ENCODE measurements around the gene SAG. TPM values are rescaled to one million over a fixed set of nuclear protein-coding genes. Genes with fewer than 3 reads are reported as not detected.
A peak's percentile ranks its signal among the peaks of the same experiment; 100 is the strongest.

Gene SAG
- total and polyA plus RNA-seq, 9 of the 15 experiments (the other 6 are each of a cell fraction or from before 2014, with no cell fraction given) = 0.04 to 0.64 (median 0.31) TPM; not detected in 5

DNA sequence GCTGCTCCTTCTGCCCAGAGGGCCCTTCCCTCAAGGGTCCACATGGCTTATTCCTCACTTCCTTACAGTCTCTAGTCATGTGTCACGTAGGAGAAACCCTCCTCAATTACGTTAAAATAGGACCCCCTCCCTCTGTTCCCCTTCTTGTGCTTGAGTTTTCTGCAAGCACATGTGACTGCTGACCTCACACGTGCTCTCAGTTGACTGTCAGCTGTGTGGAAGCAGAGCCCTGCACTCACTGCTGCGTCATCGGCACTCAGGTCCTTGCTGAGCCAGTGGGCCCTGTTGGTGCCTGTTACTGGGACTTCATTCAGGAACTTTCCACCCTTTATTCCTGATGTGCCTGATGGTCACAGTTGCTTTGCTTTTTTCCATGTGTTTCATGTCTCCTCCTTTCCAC, 45.1 kb upstream of the SAG start:
- ChIA-PET CTCF (ENCODE audit: low intra/inter-chr PET ratio) (no interaction called here), POLR2A (interaction anchor here (0.7 kb wide), 1 partner anchor 8 kb away, joined by 3 read pairs; no protein-coding TSS in a partner anchor)
- Histone ChIP-seq H3K4me3 (no peak overlapping the region), H3K9ac (ENCODE audit: insufficient read depth in 1 of 2, low read depth in 2 of 2, low read length in 2 of 2) (peak overlapping the region in 1 of 2 experiments; percentile 58; a peak in 2 of 4 replicates), H3K27ac (ENCODE audit: extremely low read depth, low read depth, low read length) (no peak overlapping the region), H3K79me2 (ENCODE audit: control insufficient read depth, insufficient read depth, low read length) (peaks cover 4% of the 10 kb centered on the region; the same call in 2 of the 3 replicates), H4K20me1 (replicated peaks; ENCODE audit: control insufficient read depth, insufficient read depth, low read length) (peaks cover 5% of the 10 kb centered on the region; the same call in 1 of the 2 replicates), H3K9me3 (replicated peaks; ENCODE audit: control insufficient read depth, insufficient read depth, low read depth, low read length) (no peaks in the 10 kb centered on the region), H2AFZ (ENCODE audit: low read depth, low read length) (no peak overlapping the region), H3K27me3 (ENCODE audit: control insufficient read depth in 2 of 2, insufficient read depth in 2 of 2, low read length in 2 of 2) (no peaks in the 10 kb centered on the region), H3K9me1 (ENCODE audit: control insufficient read depth, insufficient read depth, low read length) (no peaks in the 10 kb centered on the region), H3K4me1 (replicated peaks in 1 of 2; ENCODE audit: control insufficient read depth in 2 of 2, insufficient read depth in 2 of 2, low read length in 2 of 2) (no peaks in the 10 kb centered on the region), H3K4me2 (ENCODE audit: insufficient read depth, low read length) (no peak overlapping the region), H3K36me3 (ENCODE audit: control insufficient read depth, insufficient read depth, low read length) (peaks cover 91% of the 10 kb centered on the region; the same call in 2 of the 3 replicates)
- no peak for ATAC-seq
- TF ChIP-seq FOXP4 (CRISPR knock-in tag; IDR thresholded peaks at IDR 0.05; ENCODE audit: borderline replicate concordance) = no peak
- TF ChIP-seq, protein P1, sequence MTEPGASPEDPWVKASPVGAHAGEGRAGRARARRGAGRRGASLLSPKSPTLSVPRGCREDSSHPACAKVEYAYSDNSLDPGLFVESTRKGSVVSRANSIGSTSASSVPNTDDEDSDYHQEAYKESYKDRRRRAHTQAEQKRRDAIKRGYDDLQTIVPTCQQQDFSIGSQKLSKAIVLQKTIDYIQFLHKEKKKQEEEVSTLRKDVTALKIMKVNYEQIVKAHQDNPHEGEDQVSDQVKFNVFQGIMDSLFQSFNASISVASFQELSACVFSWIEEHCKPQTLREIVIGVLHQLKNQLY (CRISPR knock-in tag; conservative IDR thresholded peaks at IDR 0.05) = no peak
- TF ChIP-seq SP2 (IDR thresholded peaks at IDR 0.05; ENCODE audit: extremely low read depth, low read depth, low read length, poor library complexity, severe bottlenecking) = no peak
- no peak for TF ChIP-seq TAF9B (IDR thresholded peaks at IDR 0.05; ENCODE audit: partially characterized antibody)
- TF ChIP-seq, protein P2, sequence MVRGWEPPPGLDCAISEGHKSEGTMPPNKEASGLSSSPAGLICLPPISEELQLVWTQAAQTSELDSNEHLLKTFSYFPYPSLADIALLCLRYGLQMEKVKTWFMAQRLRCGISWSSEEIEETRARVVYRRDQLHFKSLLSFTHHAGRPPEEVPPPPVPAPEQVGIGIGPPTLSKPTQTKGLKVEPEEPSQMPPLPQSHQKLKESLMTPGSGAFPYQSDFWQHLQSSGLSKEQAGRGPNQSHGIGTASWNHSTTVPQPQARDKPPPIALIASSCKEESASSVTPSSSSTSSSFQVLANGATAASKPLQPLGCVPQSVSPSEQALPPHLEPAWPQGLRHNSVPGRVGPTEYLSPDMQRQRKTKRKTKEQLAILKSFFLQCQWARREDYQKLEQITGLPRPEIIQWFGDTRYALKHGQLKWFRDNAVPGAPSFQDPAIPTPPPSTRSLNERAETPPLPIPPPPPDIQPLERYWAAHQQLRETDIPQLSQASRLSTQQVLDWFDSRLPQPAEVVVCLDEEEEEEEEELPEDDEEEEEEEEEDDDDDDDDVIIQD (CRISPR knock-in tag; IDR thresholded peaks at IDR 0.05) = no peak
- no peak for TF ChIP-seq ZNF780A (CRISPR knock-in tag; IDR thresholded peaks at IDR 0.05)
- no peak for TF ChIP-seq HNRNPLL (IDR thresholded peaks at IDR 0.05; ENCODE audit: low read depth, low read length, poor library complexity, severe bottlenecking)
- 0 out of 2 replicates have a peak, but pooled peaks have one; percentile 12 for TF ChIP-seq MAX (CRISPR knock-in tag; IDR thresholded peaks at IDR 0.05)
- no peak for TF ChIP-seq PTBP1 (IDR thresholded peaks at IDR 0.05; ENCODE audit: low read depth, low read length)
- WGBS (ENCODE audit: insufficient coverage, low coverage, missing lambda C conversion rate) = 93% methylated on average over 5 of the region's 5 CpGs
- intact Hi-C loops (cut with micrococcal nuclease) (loop anchor here (10.0 kb wide), 1 partner anchor 182 kb away; no protein-coding TSS in a partner anchor), in situ Hi-C loops (cut with MboI) (loop anchor here (10.0 to 25.0 kb wide), 2 partner anchors 408 to 650 kb away; no protein-coding TSS in a partner anchor)
- no peak for DNase-seq (ENCODE audit: extremely low read depth in 1 of 4, low spot score in 3 of 4)
- FAIRE-seq = no peak
- BruUV-seq (replicated peaks) = no TSS peak
